HUES48 (cell line): ENCODE measurements around the gene CD48.
A peak's percentile ranks its signal among the peaks of the same experiment; 100 is the strongest.

Source experiments
- H3K27ac ChIP-seq: one replicate; pipeline ENCODE4 v1.7.0; 2013; ENCODE audit warnings: low read depth, low read length, inconsistent platforms
- H3K27me3 ChIP-seq: 2 replicates; pipeline ENCODE4 v1.6.1; 2013; ENCODE audit warnings: mild to moderate bottlenecking, low read length; ENCODE audit not compliant: control insufficient read depth, insufficient read depth
- H3K36me3 ChIP-seq: 2 replicates; pipeline ENCODE4 v1.6.1; 2013; ENCODE audit warnings: low read length; ENCODE audit not compliant: control insufficient read depth, insufficient read depth
- H3K4me1 ChIP-seq: 2 replicates; pipeline ENCODE4 v1.6.1; 2013; ENCODE audit warnings: mild to moderate bottlenecking, low read length; ENCODE audit not compliant: control insufficient read depth, insufficient read depth
- H3K4me3 ChIP-seq: 2 replicates; pipeline ENCODE4 v1.5.1; 2013; ENCODE audit warnings: mild to moderate bottlenecking, low read depth, low read length
- H3K9ac ChIP-seq: 2 replicates; pipeline ENCODE4 v1.6.1; 2013; ENCODE audit warnings: mild to moderate bottlenecking, low read depth, low read length, moderate library complexity
- H3K9me3 ChIP-seq: 2 replicates; pipeline ENCODE4 v1.6.1; 2013; ENCODE audit warnings: low read length; ENCODE audit not compliant: control insufficient read depth, insufficient read depth

The CD48 gene

DNA sequence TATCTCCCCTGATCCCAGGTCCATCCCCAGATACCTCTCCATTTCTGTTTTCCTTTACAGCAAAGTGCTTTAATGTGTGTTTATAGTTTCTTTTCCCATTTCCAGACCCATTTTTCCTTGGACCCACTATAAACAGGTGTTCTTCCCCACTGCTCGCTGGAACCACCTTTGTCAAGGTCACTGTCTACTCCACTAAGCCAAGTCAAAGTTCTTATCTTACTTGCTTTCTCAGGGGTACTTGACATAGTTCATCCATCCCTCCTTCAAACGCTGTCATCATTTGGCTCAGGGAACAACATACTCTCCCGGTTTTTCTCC is 73.1 kb downstream of the CD48 start:
- Histone ChIP-seq H3K4me3 (no peak overlapping the region), H3K4me1 (peaks cover 5% of the 10 kb centered on the region; the same call in 1 of the 2 replicates), H3K9ac (no peak overlapping the region), H3K27ac (no peak overlapping the region), H3K36me3 (no peaks in the 10 kb centered on the region), H3K27me3 (no peaks in the 10 kb centered on the region), H3K9me3 (no peaks in the 10 kb centered on the region)

DNA sequence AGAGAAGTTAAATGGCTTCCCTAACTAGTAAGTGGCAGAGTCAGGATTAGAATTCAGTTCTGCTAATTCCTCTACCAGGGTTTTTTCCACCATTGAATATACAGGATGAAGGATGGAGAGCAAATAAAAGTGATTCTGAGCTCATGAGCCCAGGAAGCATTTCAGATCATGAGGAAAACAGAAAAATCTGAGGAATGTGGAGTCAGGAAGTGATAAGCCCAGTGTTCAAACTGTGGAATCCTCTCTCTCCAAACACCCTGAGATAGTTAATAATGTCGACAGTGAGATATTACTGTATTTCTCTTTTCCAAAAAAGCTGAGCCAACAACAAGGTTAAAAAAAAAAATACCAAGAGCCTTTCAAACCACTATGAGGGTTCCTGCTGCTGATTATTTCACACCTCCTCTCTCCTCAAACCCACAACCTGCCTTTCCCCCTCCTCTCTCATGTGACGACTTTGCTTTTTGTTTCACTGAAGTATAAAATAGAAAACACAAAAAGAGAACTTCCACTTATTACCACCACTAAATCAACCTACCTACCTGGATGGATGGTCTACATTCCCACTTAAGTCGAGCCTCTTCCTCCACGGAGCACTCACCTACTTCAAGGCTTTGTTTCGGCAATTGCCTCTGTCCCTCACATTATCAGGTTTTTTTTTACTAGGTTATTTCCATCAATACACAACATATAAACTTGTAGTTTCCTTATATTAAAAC is 73.6 kb downstream of the CD48 start:
- Histone ChIP-seq H3K4me1 (peaks cover 5% of the 10 kb centered on the region; the same call in 1 of the 2 replicates), H3K9me3 (no peaks in the 10 kb centered on the region), H3K4me3 (no peak overlapping the region), H3K27me3 (no peaks in the 10 kb centered on the region), H3K36me3 (no peaks in the 10 kb centered on the region), H3K27ac (peak overlapping the region; percentile 32), H3K9ac (no peak overlapping the region)

DNA sequence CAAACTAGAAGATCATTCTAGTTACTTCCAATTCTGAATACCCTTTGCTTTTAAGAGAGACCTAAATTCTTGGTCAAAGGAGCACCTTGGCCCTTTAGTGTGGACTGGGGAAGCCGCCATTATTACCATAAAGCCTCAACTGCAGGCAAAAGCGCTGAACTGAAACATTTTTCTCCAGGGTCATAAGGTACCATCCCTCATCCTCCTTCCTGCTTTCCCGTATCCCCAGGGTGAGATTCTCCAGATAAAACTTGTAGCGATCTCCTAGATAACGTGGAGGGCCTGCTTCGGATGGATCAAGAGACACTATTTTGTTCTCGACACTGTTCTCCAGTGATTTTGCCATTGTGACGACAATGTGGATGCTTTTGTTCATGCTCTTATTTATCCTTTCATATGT is 74.6 kb downstream of the CD48 start:
- H3K36me3 ChIP-seq = no peaks in the 10 kb centered on the region
- no peak overlapping the region for H3K4me3 ChIP-seq
- H3K27ac ChIP-seq = peak overlapping the region; percentile 32
- peaks cover 5% of the 10 kb centered on the region; the same call in 1 of the 2 replicates for H3K4me1 ChIP-seq
- H3K9me3 ChIP-seq = no peaks in the 10 kb centered on the region
- H3K27me3 ChIP-seq = no peaks in the 10 kb centered on the region
- no peak overlapping the region for H3K9ac ChIP-seq

DNA sequence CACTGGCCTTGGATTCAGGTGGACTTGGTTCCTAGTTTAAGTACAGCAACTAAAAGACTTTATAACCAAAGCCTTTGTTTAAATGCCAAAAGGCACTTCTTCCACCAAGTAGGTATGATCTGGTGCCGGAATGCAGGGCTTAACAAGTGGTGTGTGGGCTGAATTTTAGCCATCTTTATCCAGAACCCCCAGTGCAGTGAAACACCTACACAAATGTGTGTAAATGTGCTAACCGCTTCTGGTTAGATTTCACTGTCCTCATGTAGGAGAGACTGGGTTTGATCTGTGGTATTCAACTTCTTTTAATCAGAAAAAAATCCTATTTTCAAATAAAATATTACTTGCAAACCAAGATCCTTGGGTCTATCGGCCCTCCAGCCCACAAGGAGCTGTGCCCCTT is 75.1 kb downstream of the CD48 start:
- H3K9me3 ChIP-seq = no peaks in the 10 kb centered on the region
- no peak overlapping the region for H3K9ac ChIP-seq
- no peak overlapping the region for H3K4me3 ChIP-seq
- H3K36me3 ChIP-seq = no peaks in the 10 kb centered on the region
- peaks cover 5% of the 10 kb centered on the region; the same call in 1 of the 2 replicates for H3K4me1 ChIP-seq
- H3K27me3 ChIP-seq = no peaks in the 10 kb centered on the region
- peak overlapping the region; percentile 18 for H3K27ac ChIP-seq

DNA sequence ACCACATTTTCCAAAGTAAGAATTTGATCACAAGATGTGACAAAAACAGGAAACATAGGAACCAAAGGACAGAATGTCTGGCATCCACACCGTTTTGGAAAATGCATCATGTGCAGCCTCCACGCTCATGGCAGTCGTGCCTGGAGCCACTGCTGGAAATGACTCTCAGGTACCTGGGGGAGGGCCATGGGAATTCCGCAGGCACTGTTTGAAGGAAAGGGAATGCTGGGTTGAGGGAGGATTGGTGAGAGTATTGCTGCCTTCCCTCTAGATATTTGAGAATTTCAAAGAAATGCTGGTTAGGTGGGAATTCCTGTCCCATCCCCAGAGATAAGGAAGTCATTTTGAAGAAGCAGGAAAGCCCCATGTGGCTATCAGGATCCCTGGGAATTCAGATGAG is 75.5 kb downstream of the CD48 start:
- H3K27me3 ChIP-seq = no peaks in the 10 kb centered on the region
- no peaks in the 10 kb centered on the region for H3K36me3 ChIP-seq
- H3K27ac ChIP-seq = no peak overlapping the region
- H3K4me1 ChIP-seq = peaks cover 5% of the 10 kb centered on the region; the same call in 1 of the 2 replicates
- no peak overlapping the region for H3K4me3 ChIP-seq
- H3K9ac ChIP-seq = no peak overlapping the region
- no peaks in the 10 kb centered on the region for H3K9me3 ChIP-seq

DNA sequence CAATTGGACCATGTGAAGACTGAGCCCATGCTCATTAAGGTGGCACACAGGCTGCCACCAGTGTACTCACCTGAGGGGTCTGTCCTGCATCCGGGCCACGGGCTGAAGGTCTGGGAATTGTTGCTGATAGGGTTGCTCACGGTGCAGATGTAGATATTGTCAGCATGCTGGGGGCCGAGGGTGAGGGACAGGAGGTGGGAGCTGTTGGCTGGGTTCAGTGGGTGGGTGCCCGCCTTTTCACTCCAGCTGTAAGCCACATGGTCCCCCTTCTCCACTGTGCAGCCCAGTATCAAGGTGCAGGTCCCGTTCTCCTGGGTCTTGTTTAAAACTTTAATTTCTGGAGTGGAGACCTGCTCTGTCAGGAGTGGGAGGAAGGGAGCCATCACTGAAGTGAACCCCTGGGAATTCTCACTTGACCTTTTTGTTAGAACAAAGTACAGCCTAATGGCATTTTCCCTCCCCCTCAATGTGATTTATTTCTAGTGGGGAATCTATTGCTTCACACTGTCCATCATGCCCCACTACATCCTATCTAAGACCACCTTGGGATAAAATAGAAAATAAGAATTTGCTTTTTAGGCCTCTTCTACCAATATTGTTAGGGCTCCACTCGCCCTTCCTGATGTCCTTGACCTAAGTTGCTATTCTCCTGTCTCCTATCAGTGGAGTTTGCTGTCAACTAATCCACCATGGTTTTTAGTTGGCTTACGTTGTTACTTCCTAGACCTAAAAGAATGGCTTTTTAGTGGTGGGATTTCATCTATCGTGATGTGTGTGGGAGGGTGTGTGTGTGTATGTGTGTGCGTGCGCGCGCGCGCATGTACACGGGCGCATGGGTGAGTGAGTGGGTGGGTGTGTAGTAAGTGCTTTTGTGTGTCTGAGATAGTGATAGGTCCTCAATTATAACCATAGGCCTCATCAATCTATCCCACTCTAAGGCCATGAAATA is 76.8 kb downstream of the CD48 start:
- H3K27me3 ChIP-seq = no peaks in the 10 kb centered on the region
- H3K27ac ChIP-seq = no peak overlapping the region
- no peak overlapping the region for H3K4me3 ChIP-seq
- no peaks in the 10 kb centered on the region for H3K36me3 ChIP-seq
- H3K4me1 ChIP-seq = peaks cover 5% of the 10 kb centered on the region; the same call in 1 of the 2 replicates
- H3K9ac ChIP-seq = no peak overlapping the region
- no peaks in the 10 kb centered on the region for H3K9me3 ChIP-seq

DNA sequence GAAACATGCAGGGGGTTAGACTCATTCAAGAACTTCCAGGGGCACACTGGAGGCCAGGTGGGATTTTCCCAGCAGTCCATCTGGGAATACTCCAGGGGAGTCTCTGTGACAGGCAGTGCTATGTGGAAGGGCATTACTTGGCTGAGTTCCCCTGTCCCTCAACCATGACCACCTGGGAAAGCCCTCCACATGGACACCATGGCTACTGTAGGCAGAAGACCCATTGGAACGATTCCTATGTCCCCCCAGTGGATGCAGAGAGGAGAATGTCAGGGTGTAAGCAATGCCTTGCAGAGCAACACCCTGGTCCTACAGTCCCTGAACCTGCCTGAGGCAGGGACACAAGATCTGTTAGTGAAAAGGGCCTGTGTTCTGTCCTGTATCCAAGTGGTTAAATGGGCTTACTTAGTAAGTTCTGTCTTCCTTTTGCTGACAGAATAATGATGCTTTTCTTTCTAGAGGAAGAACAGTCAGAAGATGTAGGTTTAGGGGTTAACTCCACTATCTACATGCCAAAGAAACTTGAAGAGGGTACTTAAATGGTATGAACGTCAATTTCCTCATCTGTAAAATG is 78.2 kb downstream of the CD48 start:
- Histone ChIP-seq H3K4me3 (no peak overlapping the region), H3K9me3 (no peaks in the 10 kb centered on the region), H3K36me3 (no peaks in the 10 kb centered on the region), H3K9ac (no peak overlapping the region), H3K4me1 (peaks cover 5% of the 10 kb centered on the region; the same call in 1 of the 2 replicates), H3K27ac (no peak overlapping the region), H3K27me3 (no peaks in the 10 kb centered on the region)

DNA sequence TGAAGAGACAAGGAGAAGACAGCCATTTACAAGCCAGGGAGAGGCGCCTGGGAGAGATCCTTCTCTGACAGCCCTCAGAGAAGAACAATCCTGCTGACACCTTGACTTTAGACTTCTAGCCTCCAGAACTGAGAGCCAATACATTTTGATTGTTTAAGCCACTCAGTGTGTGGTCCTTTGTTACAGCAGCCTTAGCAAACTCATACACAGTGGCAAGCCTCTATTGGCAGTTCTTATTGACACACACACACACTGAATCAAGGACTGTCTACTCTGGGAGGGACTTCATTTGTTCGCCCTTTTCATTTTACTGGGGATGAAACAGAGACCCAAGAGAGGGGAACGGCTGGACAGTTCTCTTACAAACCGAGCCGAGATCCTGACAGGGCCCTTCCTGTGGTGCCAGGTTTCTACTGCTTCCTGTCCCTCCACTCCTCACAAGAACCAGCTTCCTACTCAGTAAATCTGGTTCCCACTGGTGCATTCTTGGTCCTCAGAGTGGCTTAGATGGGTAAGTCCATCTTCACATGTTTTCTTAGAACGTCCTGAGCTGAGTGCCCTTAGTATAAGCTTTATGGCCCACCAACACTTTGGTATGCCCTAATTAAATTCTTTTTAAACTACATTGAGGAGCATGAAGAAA is 79.5 kb downstream of the CD48 start:
- H3K27ac ChIP-seq = no peak overlapping the region
- H3K4me3 ChIP-seq = no peak overlapping the region
- H3K36me3 ChIP-seq = no peaks in the 10 kb centered on the region
- no peaks in the 10 kb centered on the region for H3K4me1 ChIP-seq
- no peak overlapping the region for H3K9ac ChIP-seq
- no peaks in the 10 kb centered on the region for H3K27me3 ChIP-seq
- no peaks in the 10 kb centered on the region for H3K9me3 ChIP-seq

DNA sequence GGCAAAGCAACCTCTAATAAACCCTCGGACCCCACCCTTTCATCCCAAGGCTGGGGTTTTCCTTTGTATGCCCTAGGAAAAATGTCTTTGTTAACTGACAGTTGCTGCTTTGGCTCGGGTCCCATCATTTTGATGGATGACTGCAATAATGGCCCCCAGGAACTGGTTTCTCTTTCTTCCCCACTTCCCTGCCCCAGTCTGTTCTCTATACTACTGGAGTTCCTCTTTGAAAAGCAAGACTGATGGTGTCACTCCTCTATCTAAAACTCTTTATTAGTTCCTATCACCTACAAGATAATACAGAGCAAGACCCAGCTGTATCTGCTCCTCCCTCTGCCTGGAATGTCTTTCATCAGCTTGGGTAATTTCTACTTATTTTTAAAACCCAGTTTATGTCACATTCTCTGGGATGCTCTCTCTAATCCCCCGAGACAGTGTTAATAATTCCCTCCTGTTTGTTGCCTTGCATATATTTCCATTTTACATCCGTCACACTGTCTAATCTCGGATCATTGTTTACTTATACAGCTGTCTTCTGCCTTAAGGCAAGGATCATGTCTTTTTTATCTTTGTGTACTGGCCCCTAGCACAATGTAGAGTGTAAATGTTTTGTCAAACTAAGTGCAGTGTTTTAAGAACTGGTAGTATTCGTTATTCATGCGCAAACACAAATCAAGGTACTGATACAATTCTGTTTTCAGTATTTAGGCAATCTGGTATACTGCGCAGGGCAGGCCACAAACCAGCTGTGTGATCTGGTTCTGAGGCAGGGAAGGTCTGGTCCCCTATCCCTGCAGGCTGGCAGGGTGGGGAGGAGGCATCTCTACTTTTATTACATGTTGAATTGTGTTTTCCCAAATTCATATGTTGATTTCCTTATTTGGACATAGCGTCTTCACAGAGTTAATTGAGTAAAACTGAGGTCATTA is 80.8 kb downstream of the CD48 start:
- H3K4me3 ChIP-seq = no peak overlapping the region

More for the DNA sequence above, 80.8 kb downstream of the CD48 start:
- Histone ChIP-seq H3K4me1 (no peaks in the 10 kb centered on the region), H3K27ac (peak overlapping the region; percentile 52), H3K27me3 (no peaks in the 10 kb centered on the region), H3K9ac (no peak overlapping the region), H3K9me3 (no peaks in the 10 kb centered on the region), H3K36me3 (no peaks in the 10 kb centered on the region)
